HFFc6 (cell line): Measurements from ENCODE around the gene UST. TPM values are rescaled to one million over a fixed set of nuclear protein-coding genes. Genes with fewer than 3 reads are reported as not detected.
A peak's percentile ranks its signal among the peaks of the same experiment; 100 is the strongest.
"Not testable (repeated sequence)": the region's sequence is repeated elsewhere in the genome, so short reads cannot be mapped to it uniquely, and the experiment has no call there.

Experiments
- DNase-seq: peaks from one replicate; pipeline ENCODE4 v3.0.0-alpha.2; 2018
- H3K27ac Mint-ChIP-seq: 2 replicates; pipeline ENCODE4 v1.8.0; 2020; ENCODE audit warnings: mild to moderate bottlenecking, mixed read lengths
- H3K27me3 Mint-ChIP-seq: 2 replicates; pipeline ENCODE4 v1.8.0; 2021; ENCODE audit warnings: mild to moderate bottlenecking, moderate library complexity, mixed read lengths; ENCODE audit not compliant: insufficient read depth
- H3K36me3 Mint-ChIP-seq: 2 replicates; pipeline ENCODE4 v1.8.0; 2021; ENCODE audit warnings: low read depth, mixed read lengths
- H3K4me1 Mint-ChIP-seq: 2 replicates; pipeline ENCODE4 v1.8.0; 2020; ENCODE audit warnings: low read depth, mixed read lengths
- H3K4me3 Mint-ChIP-seq: 2 replicates; pipeline ENCODE4 v1.8.0; 2020; ENCODE audit warnings: mild to moderate bottlenecking, moderate library complexity, mixed read lengths
- H3K9me3 Mint-ChIP-seq: 2 replicates; pipeline ENCODE4 v1.8.0; 2020; ENCODE audit warnings: mild to moderate bottlenecking, mixed read lengths
- total RNA-seq, 6 experiments: library from RNA; stranded (reverse); fragmentation: NEBNext Ultra II Directional; extraction: Animal tissue kit (Norgen Biotek cat#: 25700); gene quantifications; 2 replicates in 1 of 6; 3 replicates in 5 of 6; pipeline ENCODE4 v1.2.3, GENCODE V29; 2021
- TF ChIP-seq, protein P1 (sequence below): fragments of 200-600 bp; sonication (generic); IDR thresholded peaks from 2 replicates; pipeline ENCODE4 v1.5.0; 2021; ENCODE audit warnings: antibody characterized with exemption, mild to moderate bottlenecking

The UST gene
- total RNA-seq, 6 experiments from 2014 or later, result 12.9 to 17.3 (median 16.7) TPM

DNA sequence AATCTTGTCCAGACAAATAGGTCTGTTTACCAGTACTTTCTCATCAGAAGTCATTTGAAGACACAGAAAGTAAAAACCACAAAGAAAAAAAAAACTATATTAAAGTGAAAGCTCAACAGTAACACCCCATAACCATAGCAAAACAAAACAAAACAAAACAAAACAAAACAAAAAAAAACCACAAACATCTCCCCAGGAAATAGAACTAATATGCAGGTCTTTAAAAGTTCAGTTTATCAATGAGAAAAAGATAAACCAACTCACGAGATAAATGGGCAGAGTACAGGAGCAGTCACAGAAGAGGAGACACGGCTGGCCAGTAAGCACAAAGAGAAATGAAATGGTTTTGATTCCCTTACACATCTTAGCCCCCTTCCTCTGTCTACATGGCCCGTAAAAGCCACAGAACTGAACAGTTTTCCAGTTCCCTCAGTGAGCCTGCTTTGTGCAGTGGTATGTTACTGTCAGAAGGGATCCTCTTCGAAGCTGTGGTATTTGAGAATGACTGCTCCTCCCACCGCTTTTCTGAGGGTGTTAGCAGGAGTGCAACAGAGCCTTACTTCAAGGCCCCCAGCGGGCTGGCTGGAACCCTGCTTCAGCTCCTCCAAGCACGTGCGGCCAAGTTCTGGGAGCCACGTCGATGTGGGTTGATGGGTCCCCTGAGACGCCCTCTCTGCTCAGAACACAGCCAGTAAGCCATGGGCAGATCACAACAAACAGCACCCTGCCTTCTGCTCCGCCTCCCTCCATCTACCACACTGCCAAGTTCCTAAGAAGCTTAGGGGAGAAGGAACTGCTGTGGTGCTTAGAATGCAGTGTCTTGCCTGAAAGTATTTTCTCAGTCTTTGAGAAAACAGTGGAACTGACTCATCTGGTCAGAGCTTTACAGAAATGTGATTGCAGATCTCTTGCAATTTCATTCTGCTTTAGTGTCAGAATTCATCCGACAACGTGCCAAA lies 14.0 kb downstream of the UST start:
- peaks cover 58% of the 10 kb centered on the region for H3K4me1 Mint-ChIP-seq
- TF ChIP-seq, protein P1, sequence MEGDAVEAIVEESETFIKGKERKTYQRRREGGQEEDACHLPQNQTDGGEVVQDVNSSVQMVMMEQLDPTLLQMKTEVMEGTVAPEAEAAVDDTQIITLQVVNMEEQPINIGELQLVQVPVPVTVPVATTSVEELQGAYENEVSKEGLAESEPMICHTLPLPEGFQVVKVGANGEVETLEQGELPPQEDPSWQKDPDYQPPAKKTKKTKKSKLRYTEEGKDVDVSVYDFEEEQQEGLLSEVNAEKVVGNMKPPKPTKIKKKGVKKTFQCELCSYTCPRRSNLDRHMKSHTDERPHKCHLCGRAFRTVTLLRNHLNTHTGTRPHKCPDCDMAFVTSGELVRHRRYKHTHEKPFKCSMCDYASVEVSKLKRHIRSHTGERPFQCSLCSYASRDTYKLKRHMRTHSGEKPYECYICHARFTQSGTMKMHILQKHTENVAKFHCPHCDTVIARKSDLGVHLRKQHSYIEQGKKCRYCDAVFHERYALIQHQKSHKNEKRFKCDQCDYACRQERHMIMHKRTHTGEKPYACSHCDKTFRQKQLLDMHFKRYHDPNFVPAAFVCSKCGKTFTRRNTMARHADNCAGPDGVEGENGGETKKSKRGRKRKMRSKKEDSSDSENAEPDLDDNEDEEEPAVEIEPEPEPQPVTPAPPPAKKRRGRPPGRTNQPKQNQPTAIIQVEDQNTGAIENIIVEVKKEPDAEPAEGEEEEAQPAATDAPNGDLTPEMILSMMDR, result no peak
- H3K27ac Mint-ChIP-seq, result peak overlapping the region; percentile 96
- no peaks in the 10 kb centered on the region for H3K36me3 Mint-ChIP-seq
- no peaks in the 10 kb centered on the region for H3K9me3 Mint-ChIP-seq
- peaks cover 1% of the 10 kb centered on the region; the same call in 1 of the 2 replicates for H3K27me3 Mint-ChIP-seq
- DNase-seq, result peak; percentile 89
- H3K4me3 Mint-ChIP-seq, result peak overlapping the region; percentile 86

DNA sequence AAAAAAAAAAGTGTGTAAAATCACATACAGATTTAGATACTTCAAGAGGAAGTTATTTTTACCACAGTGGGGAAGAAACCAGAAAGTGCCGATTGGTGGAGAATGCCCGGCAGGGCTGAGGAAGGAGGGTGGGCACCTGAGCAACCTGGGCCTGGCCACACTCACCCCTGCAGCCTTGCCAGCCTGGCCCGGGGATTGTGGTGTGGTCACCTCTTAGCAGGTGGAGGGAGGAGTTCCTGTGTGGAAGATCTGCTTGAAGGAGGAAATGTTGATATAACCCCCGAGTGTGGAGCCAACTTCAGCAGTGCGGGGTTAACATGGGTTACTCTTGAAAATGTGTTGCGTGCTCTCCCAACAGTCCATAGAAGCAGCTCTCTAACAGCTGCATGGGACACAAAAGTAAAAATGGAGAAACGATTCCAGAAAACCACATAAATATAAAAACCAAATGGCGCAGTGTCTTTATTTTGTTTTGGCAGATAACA lies 14.7 kb downstream of the UST start:
- TF ChIP-seq, protein P1, result no peak
- Mint-ChIP-seq H3K36me3 (no peaks in the 10 kb centered on the region), H3K27me3 (peaks cover 1% of the 10 kb centered on the region; the same call in 1 of the 2 replicates), H3K27ac (peak overlapping the region; percentile 96), H3K4me1 (peaks cover 61% of the 10 kb centered on the region), H3K4me3 (peak overlapping the region; percentile 86), H3K9me3 (no peaks in the 10 kb centered on the region)
- no peak for DNase-seq

- H3K27ac Mint-ChIP-seq, result peak overlapping the region; percentile 96
- TF ChIP-seq, protein P1, result no peak
- peaks cover 1% of the 10 kb centered on the region; the same call in 1 of the 2 replicates for H3K27me3 Mint-ChIP-seq
- DNase-seq, result no peak
- H3K4me1 Mint-ChIP-seq, result peaks cover 55% of the 10 kb centered on the region
- H3K9me3 Mint-ChIP-seq, result no peaks in the 10 kb centered on the region
- peak overlapping the region; percentile 86; the same call in 1 of the 2 replicates for H3K4me3 Mint-ChIP-seq
- no peaks in the 10 kb centered on the region for H3K36me3 Mint-ChIP-seq
Observed at GRCh38 chr6:148762231-148762630, 15.4 kb downstream of the UST start.

- not testable (repeated sequence) for H3K27me3 Mint-ChIP-seq, H3K27ac Mint-ChIP-seq, H3K9me3 Mint-ChIP-seq, H3K36me3 Mint-ChIP-seq, DNase-seq, H3K4me3 Mint-ChIP-seq
- H3K4me1 Mint-ChIP-seq, result peaks cover 48% of the 10 kb centered on the region
Observed at GRCh38 chr6:148764259-148765020, 17.6 kb downstream of the UST start.

- no peak for DNase-seq
- Mint-ChIP-seq H3K9me3 (no peaks in the 10 kb centered on the region), H3K4me1 (peaks cover 32% of the 10 kb centered on the region), H3K27me3 (peaks cover 1% of the 10 kb centered on the region), H3K4me3 (no peak overlapping the region), H3K27ac (no peak overlapping the region), H3K36me3 (no peaks in the 10 kb centered on the region)
- TF ChIP-seq, protein P1, result no peak
Observed at GRCh38 chr6:148765898-148766808, 19.3 kb downstream of the UST start.
